ENCODE measurements around the gene NACC1. TPM values are rescaled to one million over a fixed set of nuclear protein-coding genes. Genes with fewer than 3 reads are reported as not detected.

The NACC1 gene
- polyA plus RNA-seq, 1 donor (not counting 4 experiments of a cell fraction or from before 2014, with no cell fraction given): 32.9 TPM

GRCh38 chr19:13095934-13096927 lies 21.8 kb upstream of the NACC1 start:
- Histone ChIP-seq H3K4me1 (ENCODE audit: control insufficient read depth, extremely low read depth, insufficient read depth, low read length) (peaks cover 6% of the 10 kb centered on the region), H2AFZ (ENCODE audit: control insufficient read depth, low read length) (no peak overlapping the region), H3K79me2 (ENCODE audit: control insufficient read depth, insufficient read depth, low read length) (no peaks in the 10 kb centered on the region), H3K27me3 (ENCODE audit: control insufficient read depth, extremely low read depth, insufficient read depth, low read length) (no peaks in the 10 kb centered on the region), H3K9me1 (ENCODE audit: control insufficient read depth, extremely low read depth, insufficient read depth, low read length) (no peaks in the 10 kb centered on the region), H3K27ac (ENCODE audit: control insufficient read depth, insufficient read depth, low read length) (no peak overlapping the region), H3K4me2 (ENCODE audit: control insufficient read depth, extremely low read depth, insufficient read depth, low read depth, low read length) (no peak overlapping the region), H3K9me3 (ENCODE audit: control insufficient read depth, low read depth, low read length) (no peaks in the 10 kb centered on the region), H3K36me3 (ENCODE audit: control insufficient read depth in 2 of 2, extremely low read depth in 1 of 2, insufficient read depth in 2 of 2, low read length in 2 of 2) (peaks cover 0 to 2% of the 10 kb centered on the region in 2 experiments), H3K4me3 (ENCODE audit: control insufficient read depth in 2 of 3, extremely low read depth in 1 of 3, insufficient read depth in 2 of 3, low read depth in 1 of 3, low read length in 3 of 3) (no peak overlapping the region), H4K20me1 (ENCODE audit: control insufficient read depth, extremely low read depth, insufficient read depth, low read length) (no peaks in the 10 kb centered on the region), H3K9ac (ENCODE audit: control insufficient read depth, extremely low read depth, insufficient read depth, low read length) (no peak overlapping the region)
- DNase-seq (ENCODE audit: low read depth, low spot score) (no peak), FAIRE-seq (no peak)
- no peak for TF ChIP-seq CTCF (optimal IDR thresholded peaks at IDR 0.05 in 1 of 3, IDR thresholded peaks at IDR 0.05 in 1 of 3, conservative IDR thresholded peaks at IDR 0.05 in 1 of 3; ENCODE audit: extremely low read depth in 1 of 3, insufficient read depth in 2 of 3, low read length in 3 of 3)
- no peak for TF ChIP-seq EZH2 (IDR thresholded peaks at IDR 0.05; ENCODE audit: low read length)
- dilution Hi-C loops (cut with MboI; ENCODE audit: extremely low pct_ligation_motif_present, low sequenced_read_pairs): no loop called here

GRCh38 chr19:13097033-13097462 lies 21.0 kb upstream of the NACC1 start:
- Histone ChIP-seq H2AFZ (ENCODE audit: control insufficient read depth, low read length) (no peak overlapping the region), H3K27ac (ENCODE audit: control insufficient read depth, insufficient read depth, low read length) (no peak overlapping the region), H3K9me3 (ENCODE audit: control insufficient read depth, low read depth, low read length) (no peaks in the 10 kb centered on the region), H3K4me2 (ENCODE audit: control insufficient read depth, extremely low read depth, insufficient read depth, low read depth, low read length) (no peak overlapping the region), H3K4me1 (ENCODE audit: control insufficient read depth, extremely low read depth, insufficient read depth, low read length) (peaks cover 6% of the 10 kb centered on the region), H3K27me3 (ENCODE audit: control insufficient read depth, extremely low read depth, insufficient read depth, low read length) (no peaks in the 10 kb centered on the region), H4K20me1 (ENCODE audit: control insufficient read depth, extremely low read depth, insufficient read depth, low read length) (no peaks in the 10 kb centered on the region), H3K9ac (ENCODE audit: control insufficient read depth, extremely low read depth, insufficient read depth, low read length) (no peak overlapping the region), H3K4me3 (ENCODE audit: control insufficient read depth in 2 of 3, extremely low read depth in 1 of 3, insufficient read depth in 2 of 3, low read depth in 1 of 3, low read length in 3 of 3) (no peak overlapping the region), H3K36me3 (ENCODE audit: control insufficient read depth in 2 of 2, extremely low read depth in 1 of 2, insufficient read depth in 2 of 2, low read length in 2 of 2) (peaks cover 0 to 2% of the 10 kb centered on the region in 2 experiments), H3K9me1 (ENCODE audit: control insufficient read depth, extremely low read depth, insufficient read depth, low read length) (no peaks in the 10 kb centered on the region), H3K79me2 (ENCODE audit: control insufficient read depth, insufficient read depth, low read length) (no peaks in the 10 kb centered on the region)
- dilution Hi-C loops (cut with MboI; ENCODE audit: extremely low pct_ligation_motif_present, low sequenced_read_pairs): no loop called here
- FAIRE-seq (no peak), DNase-seq (ENCODE audit: low read depth, low spot score) (no peak)
- TF ChIP-seq CTCF (optimal IDR thresholded peaks at IDR 0.05 in 1 of 3, IDR thresholded peaks at IDR 0.05 in 1 of 3, conservative IDR thresholded peaks at IDR 0.05 in 1 of 3; ENCODE audit: extremely low read depth in 1 of 3, insufficient read depth in 2 of 3, low read length in 3 of 3) (no peak), EZH2 (IDR thresholded peaks at IDR 0.05; ENCODE audit: low read length) (no peak)
